Activated naive CD4-positive, alpha-beta T cell treated with anti-CD3 and anti-CD28 coated beads, Interleukin-2, amount 50 U/mL, for 24 hours (primary cell): ENCODE results near the gene C19orf81.

ENCODE experiments used
- H3K27ac Mint-ChIP-seq: one replicate; pipeline ENCODE4 v1.8.0; 2021; ENCODE audit warnings: mild to moderate bottlenecking, mixed read lengths
- H3K27me3 Mint-ChIP-seq: one replicate; pipeline ENCODE4 v1.8.0; 2021; ENCODE audit warnings: mixed read lengths
- H3K36me3 Mint-ChIP-seq: one replicate; pipeline ENCODE4 v1.8.0; 2021; ENCODE audit warnings: mixed read lengths
- H3K4me1 Mint-ChIP-seq: one replicate; pipeline ENCODE4 v1.8.0; 2021; ENCODE audit warnings: mixed read lengths
- H3K4me3 Mint-ChIP-seq: one replicate; pipeline ENCODE4 v1.8.0; 2021; ENCODE audit warnings: mild to moderate bottlenecking, mixed read lengths
- H3K9me3 Mint-ChIP-seq: one replicate; pipeline ENCODE4 v1.8.0; 2021; ENCODE audit warnings: mixed read lengths

Gene C19orf81

GRCh38 chr19:50624949-50625600 is 24.2 kb upstream of the C19orf81 start:
- H3K9me3 Mint-ChIP-seq = no peaks in the 10 kb centered on the region
- H3K4me3 Mint-ChIP-seq = no peak overlapping the region
- H3K27me3 Mint-ChIP-seq = peaks cover 2% of the 10 kb centered on the region
- H3K4me1 Mint-ChIP-seq = no peaks in the 10 kb centered on the region
- H3K27ac Mint-ChIP-seq = no peak overlapping the region
- H3K36me3 Mint-ChIP-seq = no peaks in the 10 kb centered on the region

GRCh38 chr19:50626011-50626410 is 23.2 kb upstream of the C19orf81 start:
- H3K36me3 Mint-ChIP-seq = no peaks in the 10 kb centered on the region
- H3K27me3 Mint-ChIP-seq = peaks cover 5% of the 10 kb centered on the region
- no peak overlapping the region for H3K27ac Mint-ChIP-seq
- no peaks in the 10 kb centered on the region for H3K9me3 Mint-ChIP-seq
- H3K4me3 Mint-ChIP-seq = no peak overlapping the region
- H3K4me1 Mint-ChIP-seq = no peaks in the 10 kb centered on the region

- peaks cover 9% of the 10 kb centered on the region for H3K27me3 Mint-ChIP-seq
- H3K27ac Mint-ChIP-seq = no peak overlapping the region
- no peak overlapping the region for H3K4me3 Mint-ChIP-seq
- no peaks in the 10 kb centered on the region for H3K9me3 Mint-ChIP-seq
- H3K36me3 Mint-ChIP-seq = no peaks in the 10 kb centered on the region
- no peaks in the 10 kb centered on the region for H3K4me1 Mint-ChIP-seq
Observed at GRCh38 chr19:50626795-50627194, 22.4 kb upstream of the C19orf81 start.

GRCh38 chr19:50628146-50628545 is 21.1 kb upstream of the C19orf81 start:
- Mint-ChIP-seq H3K4me1 (no peaks in the 10 kb centered on the region), H3K27me3 (peaks cover 11% of the 10 kb centered on the region), H3K9me3 (peaks cover 2% of the 10 kb centered on the region), H3K27ac (peak overlapping the region; percentile 38), H3K4me3 (no peak overlapping the region), H3K36me3 (peaks cover 1% of the 10 kb centered on the region)

- Mint-ChIP-seq H3K4me1 (no peaks in the 10 kb centered on the region), H3K27me3 (peaks cover 11% of the 10 kb centered on the region), H3K9me3 (peaks cover 6% of the 10 kb centered on the region), H3K4me3 (no peak overlapping the region), H3K27ac (no peak overlapping the region), H3K36me3 (peaks cover 5% of the 10 kb centered on the region)
Observed at GRCh38 chr19:50628551-50628950, 20.7 kb upstream of the C19orf81 start.

- Mint-ChIP-seq H3K4me1 (no peaks in the 10 kb centered on the region), H3K27ac (no peak overlapping the region), H3K4me3 (no peak overlapping the region), H3K36me3 (peaks cover 5% of the 10 kb centered on the region), H3K27me3 (peaks cover 11% of the 10 kb centered on the region), H3K9me3 (peaks cover 6% of the 10 kb centered on the region)
Observed at GRCh38 chr19:50629194-50629593, 20.1 kb upstream of the C19orf81 start.

GRCh38 chr19:50629801-50630200 is 19.4 kb upstream of the C19orf81 start:
- H3K4me3 Mint-ChIP-seq = no peak overlapping the region
- H3K4me1 Mint-ChIP-seq = no peaks in the 10 kb centered on the region
- peaks cover 6% of the 10 kb centered on the region for H3K9me3 Mint-ChIP-seq
- peaks cover 11% of the 10 kb centered on the region for H3K27me3 Mint-ChIP-seq
- H3K27ac Mint-ChIP-seq = no peak overlapping the region
- H3K36me3 Mint-ChIP-seq = peaks cover 5% of the 10 kb centered on the region

GRCh38 chr19:50632151-50632835 is 17.0 kb upstream of the C19orf81 start:
- Mint-ChIP-seq H3K4me1 (no peaks in the 10 kb centered on the region), H3K4me3 (no peak overlapping the region), H3K27me3 (peaks cover 18% of the 10 kb centered on the region), H3K36me3 (peaks cover 5% of the 10 kb centered on the region), H3K9me3 (peaks cover 11% of the 10 kb centered on the region), H3K27ac (no peak overlapping the region)

GRCh38 chr19:50633359-50633758 is 15.9 kb upstream of the C19orf81 start:
- H3K4me1 Mint-ChIP-seq = no peaks in the 10 kb centered on the region
- H3K36me3 Mint-ChIP-seq = peaks cover 7% of the 10 kb centered on the region
- peaks cover 11% of the 10 kb centered on the region for H3K9me3 Mint-ChIP-seq

GRCh38 chr19:50633973-50634372 is 15.3 kb upstream of the C19orf81 start:
- no peaks in the 10 kb centered on the region for H3K4me1 Mint-ChIP-seq
- no peak overlapping the region for H3K4me3 Mint-ChIP-seq
- H3K36me3 Mint-ChIP-seq = peaks cover 7% of the 10 kb centered on the region
- H3K9me3 Mint-ChIP-seq = peaks cover 11% of the 10 kb centered on the region
- H3K27ac Mint-ChIP-seq = no peak overlapping the region
- peaks cover 29% of the 10 kb centered on the region for H3K27me3 Mint-ChIP-seq

More at GRCh38 chr19:50633359-50633758, 15.9 kb upstream of the C19orf81 start:
- Mint-ChIP-seq H3K27ac (no peak overlapping the region), H3K4me3 (no peak overlapping the region), H3K27me3 (peaks cover 25% of the 10 kb centered on the region)

- peaks cover 7% of the 10 kb centered on the region for H3K36me3 Mint-ChIP-seq
- peaks cover 11% of the 10 kb centered on the region for H3K9me3 Mint-ChIP-seq
- H3K4me1 Mint-ChIP-seq = no peaks in the 10 kb centered on the region
- peaks cover 28% of the 10 kb centered on the region for H3K27me3 Mint-ChIP-seq
- no peak overlapping the region for H3K4me3 Mint-ChIP-seq
- no peak overlapping the region for H3K27ac Mint-ChIP-seq
Observed at GRCh38 chr19:50636317-50637085, 12.7 kb upstream of the C19orf81 start.

- Mint-ChIP-seq H3K27me3 (peaks cover 29% of the 10 kb centered on the region), H3K4me1 (no peaks in the 10 kb centered on the region), H3K36me3 (peaks cover 2% of the 10 kb centered on the region), H3K4me3 (no peak overlapping the region), H3K9me3 (peaks cover 5% of the 10 kb centered on the region), H3K27ac (no peak overlapping the region)
Observed at GRCh38 chr19:50638600-50638999, 10.6 kb upstream of the C19orf81 start.

GRCh38 chr19:50639121-50640112 is 9.8 kb upstream of the C19orf81 start, which contains the start of gene SYT3:
TSS of gene SYT3 (minus strand) at chr19:50639881. CDS start at chr19:50637411, 2,470 bp downstream.
- Mint-ChIP-seq H3K4me3 (peak within 1 kb of the TSS; percentile 78), H3K27ac (no peak within 1 kb of the TSS), H3K36me3 (peaks cover 2% of the 10 kb centered on the region), H3K4me1 (no peaks in the 10 kb centered on the region), H3K27me3 (peaks cover 29% of the 10 kb centered on the region), H3K9me3 (peaks cover 5% of the 10 kb centered on the region)

- peaks cover 1% of the 10 kb centered on the region for H3K9me3 Mint-ChIP-seq
- peaks cover 2% of the 10 kb centered on the region for H3K36me3 Mint-ChIP-seq
- H3K4me1 Mint-ChIP-seq = no peaks in the 10 kb centered on the region
- H3K4me3 Mint-ChIP-seq = no peak overlapping the region
- no peak overlapping the region for H3K27ac Mint-ChIP-seq
- H3K27me3 Mint-ChIP-seq = peaks cover 29% of the 10 kb centered on the region
Observed at GRCh38 chr19:50640368-50640767, 8.9 kb upstream of the C19orf81 start.
